Lung (tissue), 12 donors: ENCODE measurements around the gene PROK1. TPM values are rescaled to one million over a fixed set of nuclear protein-coding genes. Genes with fewer than 3 reads are reported as not detected.

Experiments used
- ATAC-seq: fragments of 200-7000 bp; cut with Tn5 transposase; one replicate; pipeline ENCODE4 v1.9.1; 2020; ENCODE audit warnings: moderate number of reproducible peaks; ENCODE audit not compliant: insufficient read depth, low FRiP score
- DNase-seq, 3 donors: peaks; one replicate each; pipeline ENCODE4 v3.0.0-alpha.2; 2013 to 2017
- H3K27ac ChIP-seq, 2 donors: one replicate each; pipeline ENCODE4 v1.5.1; 2013; ENCODE audit warnings: mild to moderate bottlenecking in 2 of 2, moderate library complexity in 2 of 2, control low read depth in 1 of 2, inconsistent platforms in 1 of 2, low read depth in 1 of 2, low read length in 1 of 2
- H3K27me3 ChIP-seq, 3 donors: one replicate each; pipeline ENCODE4 v1.5.1; 2013; ENCODE audit warnings: low read length in 2 of 3; ENCODE audit not compliant: control insufficient read depth in 3 of 3, insufficient read depth in 3 of 3
- H3K36me3 ChIP-seq, 4 donors: one replicate each; pipeline ENCODE4 v1.5.1; 2013; ENCODE audit warnings: low read length in 4 of 4, mild to moderate bottlenecking in 1 of 4, moderate library complexity in 1 of 4; ENCODE audit not compliant: control insufficient read depth in 4 of 4, insufficient read depth in 4 of 4
- H3K4me1 ChIP-seq, 5 donors: one replicate each; pipeline ENCODE4 v1.5.1; 2013; ENCODE audit warnings: low read length in 5 of 5, mild to moderate bottlenecking in 2 of 5, moderate library complexity in 1 of 5; ENCODE audit not compliant: control insufficient read depth in 5 of 5, insufficient read depth in 5 of 5
- H3K4me3 ChIP-seq: one replicate; pipeline ENCODE4 v1.5.1; 2013; ENCODE audit warnings: mild to moderate bottlenecking, control low read depth, moderate library complexity
- H3K9ac ChIP-seq, 2 donors: one replicate each; pipeline ENCODE4 v1.5.1; 2013; ENCODE audit warnings: low read length in 2 of 2, control low read depth in 1 of 2; ENCODE audit not compliant: insufficient read depth in 1 of 2
- H3K9me3 ChIP-seq, 4 donors: one replicate each; pipeline ENCODE4 v1.5.1; 2013; ENCODE audit warnings: low read length in 3 of 4, mild to moderate bottlenecking in 1 of 4, moderate library complexity in 1 of 4; ENCODE audit not compliant: control insufficient read depth in 4 of 4, insufficient read depth in 3 of 4
- CTCF ChIP-seq: IDR thresholded peaks from 2 replicates; pipeline ENCODE4 v1.5.1; 2012; ENCODE audit warnings: mild to moderate bottlenecking; ENCODE audit errors: control extremely low read depth, extremely low read depth
- WGBS, 2 donors: extraction: QIAGEN DNeasy Blood & Tissue Kit; methylation state at CpG; one replicate each; pipeline ENCODE4 v1.1.7; 2013; 5-methylcytosine and 5-hydroxymethylcytosine counted together
- polyA plus RNA-seq, 2 donors: library from polyadenylated mRNA; stranded (reverse); fragments of 200-250 nt; gene quantifications; one replicate each; pipeline ENCODE4 v1.2.1, GENCODE V29; 2013
- total RNA-seq, 2 donors: library from RNA; depleted of rRNA in 1 of 2; stranded (reverse); fragments of >200 nt in 1 of 2; gene quantifications; one replicate each; pipeline ENCODE4 v1.2.1, GENCODE V29; 2014 to 2021
- donor health status: control.
- donor health status: control.
- donor health status: Bipolar disorder and iron deficiency.
- donor health status: healthy.
- donor health status: DM: yes; HTN: yes; CAD: no.

Gene PROK1
- total and polyA plus RNA-seq, 4 donors, result 0.05 to 0.22 TPM; not detected in 2

DNA sequence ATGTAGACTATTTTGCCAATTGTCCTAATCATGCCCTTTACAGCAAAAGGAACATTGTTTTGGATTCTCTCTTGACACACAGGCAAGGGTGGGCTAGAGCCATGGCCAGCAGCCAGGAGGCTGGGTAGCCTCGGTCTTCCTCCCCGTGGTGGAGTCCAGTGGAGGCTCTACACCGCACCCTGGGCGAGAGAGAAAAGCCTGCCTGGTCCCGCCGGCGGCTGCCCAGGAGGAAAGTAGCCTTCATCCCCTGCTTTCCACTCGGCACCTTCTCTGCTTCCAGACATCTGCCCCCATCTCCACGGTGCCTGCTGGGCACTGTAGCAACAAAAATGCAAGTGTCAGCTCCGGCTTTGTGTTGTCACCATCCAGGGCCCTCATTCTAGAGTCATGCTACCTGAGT is 21.6 kb downstream of the PROK1 start:
- DNase-seq (no peak), ATAC-seq (no peak)
- no peaks in the 10 kb centered on the region for H3K36me3 ChIP-seq
- peaks cover 0 to 2% (median 0%) of the 10 kb centered on the region in 3 donors for H3K27me3 ChIP-seq
- no peak for TF ChIP-seq CTCF
- no peak overlapping the region for H3K4me3 ChIP-seq
- peaks cover 0 to 7% (median 0%) of the 10 kb centered on the region in 5 donors for H3K4me1 ChIP-seq
- WGBS, 2 donors, result 81 to 85% methylated on average over 10 of the region's 10 CpGs
- H3K9me3 ChIP-seq, result peaks cover 0 to 2% (median 0%) of the 10 kb centered on the region in 4 donors
- no peak overlapping the region for H3K27ac ChIP-seq
- H3K9ac ChIP-seq, result no peak overlapping the region

DNA sequence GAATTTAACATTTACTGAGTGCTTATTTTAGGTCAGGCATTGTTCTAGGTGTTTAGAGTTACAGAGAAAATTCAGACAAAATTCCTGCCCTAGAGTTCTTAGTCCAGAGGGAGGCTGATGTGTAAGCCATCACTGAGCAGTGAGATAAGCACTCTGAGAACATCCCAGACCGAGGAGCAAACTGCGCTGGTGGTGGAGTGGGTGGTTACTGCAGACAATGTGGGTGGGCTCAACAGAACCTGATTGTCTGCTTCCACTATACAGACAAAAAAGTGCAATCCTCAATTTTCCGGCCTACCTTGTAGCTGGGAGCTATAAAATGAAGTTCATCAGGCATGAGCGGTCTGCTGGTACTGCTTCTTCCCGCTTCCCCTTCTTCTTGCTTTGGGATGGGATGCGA is 23.5 kb downstream of the PROK1 start:
- no peaks in the 10 kb centered on the region for H3K36me3 ChIP-seq
- H3K27me3 ChIP-seq, result peaks cover 0 to 2% (median 0%) of the 10 kb centered on the region in 3 donors
- no peak for TF ChIP-seq CTCF
- H3K9me3 ChIP-seq, result no peaks in the 10 kb centered on the region
- H3K4me3 ChIP-seq, result no peak overlapping the region
- no peak for DNase-seq
- ATAC-seq, result no peak
- 95 to 97% methylated on average over 6 of the region's 6 CpGs for WGBS, 2 donors
- H3K4me1 ChIP-seq, result peaks cover 0 to 7% (median 0%) of the 10 kb centered on the region in 5 donors
- no peak overlapping the region for H3K9ac ChIP-seq
- H3K27ac ChIP-seq, result no peak overlapping the region

DNA sequence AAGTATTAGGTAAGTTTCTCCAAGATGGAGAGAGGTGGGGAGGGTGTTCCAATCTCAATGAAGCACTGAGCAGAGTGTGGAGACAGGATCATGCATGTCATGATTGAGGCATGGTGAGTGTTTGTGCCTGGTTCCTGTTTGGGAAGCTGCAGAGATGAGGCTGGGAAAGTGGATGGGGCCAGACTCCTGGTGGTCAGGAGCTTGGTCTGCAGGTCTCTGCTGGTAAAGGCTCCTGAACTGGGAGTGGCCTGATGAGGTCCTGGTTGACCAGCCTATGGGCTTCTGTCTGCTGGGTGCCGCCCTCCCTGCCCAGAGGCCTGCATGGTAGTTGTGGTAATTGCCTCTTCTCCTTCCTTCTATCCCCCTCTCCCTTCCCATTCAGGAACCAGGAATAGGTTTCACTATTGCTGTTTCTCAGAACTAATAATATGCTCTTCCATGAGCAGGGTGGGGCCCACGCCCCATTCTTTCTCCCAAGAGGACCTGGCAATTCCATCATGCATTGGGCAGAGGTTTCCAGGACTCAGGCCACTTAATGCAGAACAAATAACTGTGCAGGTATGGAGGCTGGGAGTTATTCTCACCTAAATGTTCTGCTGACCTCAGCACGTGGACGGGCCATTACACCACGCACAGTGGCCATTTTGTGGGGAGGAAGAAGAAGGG is 24.5 kb downstream of the PROK1 start:
- no peak for DNase-seq
- Histone ChIP-seq H3K27ac (no peak overlapping the region), H3K27me3 (no peaks in the 10 kb centered on the region), H3K36me3 (no peaks in the 10 kb centered on the region), H3K9ac (no peak overlapping the region), H3K4me1 (peaks cover 0 to 16% (median 0%) of the 10 kb centered on the region in 5 donors), H3K4me3 (no peak overlapping the region), H3K9me3 (no peaks in the 10 kb centered on the region)
- WGBS, 2 donors, result 86 to 87% methylated on average over 4 to 5 of the region's 5 CpGs
- TF ChIP-seq CTCF, result no peak
- ATAC-seq, result no peak
